Endothelial cell (in vitro differentiated cells): ENCODE measurements around the gene SLC25A31. TPM values are rescaled to one million over a fixed set of nuclear protein-coding genes. Genes with fewer than 3 reads are reported as not detected.

Experiments
- DNase-seq: peaks from one replicate; pipeline ENCODE4 v3.0.0; 2021; ENCODE audit warnings: low spot score
- H3K27ac Mint-ChIP-seq: one replicate; pipeline ENCODE4 v1.8.0; 2021; ENCODE audit warnings: mixed read lengths, inconsistent platforms; ENCODE audit not compliant: unreplicated experiment
- H3K27me3 Mint-ChIP-seq: one replicate; pipeline ENCODE4 v1.8.0; 2021; ENCODE audit warnings: mild to moderate bottlenecking, moderate library complexity, mixed read lengths, inconsistent platforms; ENCODE audit not compliant: unreplicated experiment
- H3K36me3 Mint-ChIP-seq: one replicate; pipeline ENCODE4 v1.8.0; 2021; ENCODE audit warnings: mild to moderate bottlenecking, low read depth, mixed read lengths, inconsistent platforms; ENCODE audit not compliant: unreplicated experiment
- H3K4me1 Mint-ChIP-seq: one replicate; pipeline ENCODE4 v1.8.0; 2021; ENCODE audit warnings: mild to moderate bottlenecking, mixed read lengths, inconsistent platforms; ENCODE audit not compliant: unreplicated experiment
- H3K4me3 Mint-ChIP-seq: one replicate; pipeline ENCODE4 v1.8.0; 2021; ENCODE audit warnings: mild to moderate bottlenecking, mixed read lengths, inconsistent platforms; ENCODE audit not compliant: unreplicated experiment
- H3K9me3 Mint-ChIP-seq: one replicate; pipeline ENCODE4 v1.8.0; 2021; ENCODE audit warnings: mixed read lengths, inconsistent platforms; ENCODE audit not compliant: unreplicated experiment
- CTCF ChIP-seq: fragments of 200-600 bp; sonication (generic); IDR thresholded peaks from one replicate; pipeline ENCODE4 v1.5.0; 2021; ENCODE audit warnings: antibody characterized with exemption; ENCODE audit not compliant: unreplicated experiment
- total RNA-seq: library from RNA; stranded (reverse); fragmentation: NEBNext Ultra II Directional; extraction: Animal tissue kit (Norgen Biotek cat#: 25700); gene quantifications from one replicate; pipeline ENCODE4 v1.2.1, GENCODE V29; 2021; ENCODE audit not compliant: unreplicated experiment

The SLC25A31 gene
- total RNA-seq, 1 donor from 2014 or later, result not detected

GRCh38 chr4:127775843-127776242 lies 45.6 kb downstream of the SLC25A31 start:
- no peaks in the 10 kb centered on the region for H3K4me1 Mint-ChIP-seq
- TF ChIP-seq CTCF, result no peak
- no peaks in the 10 kb centered on the region for H3K27me3 Mint-ChIP-seq

GRCh38 chr4:127776620-127777019 lies 46.4 kb downstream of the SLC25A31 start:
- Mint-ChIP-seq H3K4me1 (peaks cover 3% of the 10 kb centered on the region), H3K27ac (no peak overlapping the region), H3K36me3 (no peaks in the 10 kb centered on the region), H3K9me3 (no peaks in the 10 kb centered on the region), H3K27me3 (no peaks in the 10 kb centered on the region), H3K4me3 (no peak overlapping the region)
- DNase-seq, result no peak
- no peak for TF ChIP-seq CTCF

More at GRCh38 chr4:127775843-127776242, 45.6 kb downstream of the SLC25A31 start:
- no peak for DNase-seq
- Mint-ChIP-seq H3K36me3 (no peaks in the 10 kb centered on the region), H3K9me3 (no peaks in the 10 kb centered on the region), H3K4me3 (no peak overlapping the region), H3K27ac (no peak overlapping the region)

DNA sequence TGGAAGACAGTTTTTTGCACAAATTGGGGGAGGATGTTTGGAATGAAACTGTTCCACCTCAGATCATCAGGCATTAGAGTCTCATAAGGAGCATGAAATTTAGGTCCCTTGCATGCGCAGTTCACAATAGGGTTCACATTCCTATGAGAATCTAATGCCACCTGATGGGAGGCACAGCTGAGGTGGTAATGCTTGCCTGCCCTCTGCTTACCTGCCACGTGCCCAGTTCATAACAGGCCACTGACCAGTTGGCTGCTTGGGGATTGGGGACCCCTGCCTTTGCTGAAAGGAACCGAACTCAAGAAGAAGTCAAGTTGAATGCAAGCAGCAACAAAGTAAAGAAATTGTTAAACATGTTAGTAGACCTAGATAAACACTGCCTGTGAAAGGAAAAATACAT lies 47.3 kb downstream of the SLC25A31 start:
- H3K4me1 Mint-ChIP-seq, result peaks cover 3% of the 10 kb centered on the region
- no peaks in the 10 kb centered on the region for H3K36me3 Mint-ChIP-seq
- no peaks in the 10 kb centered on the region for H3K27me3 Mint-ChIP-seq
- DNase-seq, result no peak
- H3K4me3 Mint-ChIP-seq, result no peak overlapping the region
- H3K9me3 Mint-ChIP-seq, result no peaks in the 10 kb centered on the region
- no peak for TF ChIP-seq CTCF
- no peak overlapping the region for H3K27ac Mint-ChIP-seq

- Mint-ChIP-seq H3K27me3 (no peaks in the 10 kb centered on the region), H3K36me3 (no peaks in the 10 kb centered on the region), H3K4me3 (no peak overlapping the region), H3K27ac (no peak overlapping the region), H3K4me1 (peaks cover 3% of the 10 kb centered on the region), H3K9me3 (no peaks in the 10 kb centered on the region)
- DNase-seq, result no peak
- TF ChIP-seq CTCF, result no peak
These were observed 47.9 kb downstream of the SLC25A31 start for GRCh38 chr4:127778102-127778501.

DNA sequence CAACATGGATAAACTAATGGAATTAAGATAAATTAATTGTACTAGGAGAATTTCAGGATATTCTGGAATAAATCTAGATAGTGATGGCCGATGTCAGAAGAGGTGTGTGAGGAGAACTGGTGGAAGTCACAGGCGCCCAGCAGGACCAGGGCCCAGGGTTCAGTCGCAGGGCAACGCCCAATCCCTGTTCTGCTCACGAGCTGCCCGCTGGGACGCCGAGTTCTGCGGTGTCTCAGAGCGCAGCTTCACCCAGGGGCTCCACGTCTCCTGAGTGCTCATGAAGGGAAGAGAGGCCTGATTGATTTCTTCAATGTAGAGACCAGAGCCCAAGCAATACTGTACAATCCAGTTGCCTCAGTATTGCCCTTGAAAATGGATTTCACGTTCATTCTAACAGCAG lies 50.4 kb downstream of the SLC25A31 start:
- Mint-ChIP-seq H3K27ac (no peak overlapping the region), H3K4me1 (peaks cover 6% of the 10 kb centered on the region), H3K36me3 (no peaks in the 10 kb centered on the region), H3K4me3 (peak overlapping the region; percentile 72), H3K9me3 (no peaks in the 10 kb centered on the region), H3K27me3 (peaks cover 3% of the 10 kb centered on the region)
- DNase-seq, result no peak
- TF ChIP-seq CTCF, result no peak
